ENCODE data around the gene ADARB2.

DNA sequence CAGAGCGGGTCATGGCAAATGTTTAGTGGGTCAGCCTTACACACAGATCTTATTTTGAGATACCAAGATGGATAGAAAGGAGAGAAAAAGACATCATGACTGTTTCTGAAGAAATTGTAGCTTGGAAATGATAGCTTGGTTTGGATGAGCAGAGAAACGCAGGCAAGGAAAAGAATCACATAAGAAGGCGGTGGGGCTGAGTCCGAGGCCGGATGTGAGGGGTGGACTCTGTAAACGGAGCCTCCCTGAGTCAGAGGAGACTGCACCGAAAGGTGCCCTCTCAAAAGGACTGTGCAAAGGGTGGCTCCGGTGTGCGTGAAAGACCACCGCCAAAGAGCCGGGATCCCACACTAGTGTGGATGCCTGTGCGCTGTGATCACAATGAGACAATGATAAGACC lies 53.7 kb downstream of the ADARB2 start:
- TF ChIP-seq POLR2AphosphoS5 (IDR thresholded peaks at IDR 0.05; ENCODE audit: low read depth, low read length): no peak
- TF ChIP-seq SIN3A (IDR thresholded peaks at IDR 0.05; ENCODE audit: borderline replicate concordance, insufficient read depth, low read length): no peak
- no peak for TF ChIP-seq TAF1 (IDR thresholded peaks at IDR 0.05; ENCODE audit: borderline replicate concordance, insufficient read depth, low read length)
- TF ChIP-seq, protein P1, sequence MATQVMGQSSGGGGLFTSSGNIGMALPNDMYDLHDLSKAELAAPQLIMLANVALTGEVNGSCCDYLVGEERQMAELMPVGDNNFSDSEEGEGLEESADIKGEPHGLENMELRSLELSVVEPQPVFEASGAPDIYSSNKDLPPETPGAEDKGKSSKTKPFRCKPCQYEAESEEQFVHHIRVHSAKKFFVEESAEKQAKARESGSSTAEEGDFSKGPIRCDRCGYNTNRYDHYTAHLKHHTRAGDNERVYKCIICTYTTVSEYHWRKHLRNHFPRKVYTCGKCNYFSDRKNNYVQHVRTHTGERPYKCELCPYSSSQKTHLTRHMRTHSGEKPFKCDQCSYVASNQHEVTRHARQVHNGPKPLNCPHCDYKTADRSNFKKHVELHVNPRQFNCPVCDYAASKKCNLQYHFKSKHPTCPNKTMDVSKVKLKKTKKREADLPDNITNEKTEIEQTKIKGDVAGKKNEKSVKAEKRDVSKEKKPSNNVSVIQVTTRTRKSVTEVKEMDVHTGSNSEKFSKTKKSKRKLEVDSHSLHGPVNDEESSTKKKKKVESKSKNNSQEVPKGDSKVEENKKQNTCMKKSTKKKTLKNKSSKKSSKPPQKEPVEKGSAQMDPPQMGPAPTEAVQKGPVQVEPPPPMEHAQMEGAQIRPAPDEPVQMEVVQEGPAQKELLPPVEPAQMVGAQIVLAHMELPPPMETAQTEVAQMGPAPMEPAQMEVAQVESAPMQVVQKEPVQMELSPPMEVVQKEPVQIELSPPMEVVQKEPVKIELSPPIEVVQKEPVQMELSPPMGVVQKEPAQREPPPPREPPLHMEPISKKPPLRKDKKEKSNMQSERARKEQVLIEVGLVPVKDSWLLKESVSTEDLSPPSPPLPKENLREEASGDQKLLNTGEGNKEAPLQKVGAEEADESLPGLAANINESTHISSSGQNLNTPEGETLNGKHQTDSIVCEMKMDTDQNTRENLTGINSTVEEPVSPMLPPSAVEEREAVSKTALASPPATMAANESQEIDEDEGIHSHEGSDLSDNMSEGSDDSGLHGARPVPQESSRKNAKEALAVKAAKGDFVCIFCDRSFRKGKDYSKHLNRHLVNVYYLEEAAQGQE (IDR thresholded peaks at IDR 0.05; ENCODE audit: insufficient read depth in 1 of 2, low read depth in 2 of 2, low read length in 2 of 2): no peak
- TF ChIP-seq FOXP2 (optimal IDR thresholded peaks at IDR 0.05; ENCODE audit: borderline replicate concordance, extremely low read depth, extremely low read length, insufficient read depth): no peak
